ENCODE data around the gene ARL8B. TPM values are rescaled to one million over a fixed set of nuclear protein-coding genes. Genes with fewer than 3 reads are reported as not detected.
"Not testable (repeated sequence)": the region's sequence is repeated elsewhere in the genome, so short reads cannot be mapped to it uniquely, and the experiment has no call there.

ARL8B gene
- total and polyA plus RNA-seq, 7 donors = 28.2 to 55.9 (median 47.2) TPM

- intact Hi-C loops (cut with DNase I) = no loop called here
- WGBS, 2 donors = 59 to 68% methylated on average over 3 of the region's 3 CpGs
- Histone ChIP-seq H3K9me3 (no peaks in the 10 kb centered on the region), H3K27ac (no peak overlapping the region), H3K4me3 (no peak overlapping the region), H3K27me3 (no peaks in the 10 kb centered on the region), H3K4me1 (no peaks in the 10 kb centered on the region), H3K36me3 (no peaks in the 10 kb centered on the region)
- TF ChIP-seq POLR2A (IDR thresholded peaks at IDR 0.05) = no peak
- TF ChIP-seq, protein P1, sequence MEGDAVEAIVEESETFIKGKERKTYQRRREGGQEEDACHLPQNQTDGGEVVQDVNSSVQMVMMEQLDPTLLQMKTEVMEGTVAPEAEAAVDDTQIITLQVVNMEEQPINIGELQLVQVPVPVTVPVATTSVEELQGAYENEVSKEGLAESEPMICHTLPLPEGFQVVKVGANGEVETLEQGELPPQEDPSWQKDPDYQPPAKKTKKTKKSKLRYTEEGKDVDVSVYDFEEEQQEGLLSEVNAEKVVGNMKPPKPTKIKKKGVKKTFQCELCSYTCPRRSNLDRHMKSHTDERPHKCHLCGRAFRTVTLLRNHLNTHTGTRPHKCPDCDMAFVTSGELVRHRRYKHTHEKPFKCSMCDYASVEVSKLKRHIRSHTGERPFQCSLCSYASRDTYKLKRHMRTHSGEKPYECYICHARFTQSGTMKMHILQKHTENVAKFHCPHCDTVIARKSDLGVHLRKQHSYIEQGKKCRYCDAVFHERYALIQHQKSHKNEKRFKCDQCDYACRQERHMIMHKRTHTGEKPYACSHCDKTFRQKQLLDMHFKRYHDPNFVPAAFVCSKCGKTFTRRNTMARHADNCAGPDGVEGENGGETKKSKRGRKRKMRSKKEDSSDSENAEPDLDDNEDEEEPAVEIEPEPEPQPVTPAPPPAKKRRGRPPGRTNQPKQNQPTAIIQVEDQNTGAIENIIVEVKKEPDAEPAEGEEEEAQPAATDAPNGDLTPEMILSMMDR (IDR thresholded peaks at IDR 0.05) = no peak
- no peak for TF ChIP-seq POLR2AphosphoS5 (IDR thresholded peaks at IDR 0.05)
- TF ChIP-seq EP300 (IDR thresholded peaks at IDR 0.05) = no peak
- DNase-seq = no peak
Observed at GRCh38 chr3:5110337-5110736, 11.8 kb upstream of the ARL8B start.

DNA sequence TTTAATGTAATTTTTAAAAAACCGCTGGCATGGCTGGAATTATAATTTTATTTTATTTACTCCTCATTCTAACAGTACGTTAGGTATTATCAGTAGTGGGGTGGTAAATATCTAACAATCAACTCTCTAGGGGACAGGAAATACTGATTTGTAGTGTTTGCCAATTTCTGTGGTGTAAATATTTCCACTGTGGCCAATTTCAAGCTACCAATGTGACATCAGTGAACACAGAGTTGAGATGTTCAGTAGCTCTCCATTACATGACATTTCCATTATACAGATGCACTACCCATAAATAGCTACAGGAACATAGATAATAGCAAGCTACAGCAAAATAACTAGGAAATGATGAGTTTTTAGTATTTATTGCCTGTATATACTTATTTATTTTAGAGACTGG is 10.0 kb upstream of the ARL8B start:
- Histone ChIP-seq H3K36me3 (no peaks in the 10 kb centered on the region), H3K27ac (no peak overlapping the region), H3K27me3 (no peaks in the 10 kb centered on the region), H3K4me3 (no peak overlapping the region), H3K9me3 (no peaks in the 10 kb centered on the region), H3K4me1 (no peaks in the 10 kb centered on the region)
- intact Hi-C loops (cut with DNase I) = no loop called here
- 61 to 76% methylated on average over 2 of the region's 2 CpGs for WGBS, 2 donors
- no peak for DNase-seq
- TF ChIP-seq POLR2A (IDR thresholded peaks at IDR 0.05) = no peak
- TF ChIP-seq EP300 (IDR thresholded peaks at IDR 0.05) = no peak
- TF ChIP-seq, protein P1 (IDR thresholded peaks at IDR 0.05) = no peak

DNA sequence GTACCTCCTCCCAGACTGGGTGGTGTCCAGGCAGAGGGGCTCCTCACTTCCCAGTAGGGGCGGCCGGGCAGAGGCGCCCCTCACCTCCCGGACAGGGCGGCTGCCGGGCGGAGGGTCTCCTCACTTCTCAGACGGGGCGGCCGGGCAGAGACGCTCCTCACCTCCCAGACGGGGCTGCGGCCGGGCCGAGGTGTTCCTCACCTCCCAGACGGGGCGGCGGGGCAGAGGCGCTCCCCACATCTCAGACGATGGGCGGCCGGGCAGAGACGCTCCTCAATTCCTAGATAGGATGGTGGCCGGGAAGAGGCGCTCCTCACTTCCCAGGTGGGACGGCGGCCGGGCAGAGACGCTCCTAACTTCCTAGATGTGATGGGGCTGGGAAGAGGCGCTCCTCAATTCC is 8.4 kb upstream of the ARL8B start:
- H3K4me3 ChIP-seq; H3K9me3 ChIP-seq; intact Hi-C loops (cut with DNase I); H3K36me3 ChIP-seq; H3K27me3 ChIP-seq; H3K4me1 ChIP-seq; H3K27ac ChIP-seq: not testable (repeated sequence)
- peak; percentile 46 for DNase-seq
- 96% methylated on average over 30 of the region's 30 CpGs for WGBS, 2 donors

DNA sequence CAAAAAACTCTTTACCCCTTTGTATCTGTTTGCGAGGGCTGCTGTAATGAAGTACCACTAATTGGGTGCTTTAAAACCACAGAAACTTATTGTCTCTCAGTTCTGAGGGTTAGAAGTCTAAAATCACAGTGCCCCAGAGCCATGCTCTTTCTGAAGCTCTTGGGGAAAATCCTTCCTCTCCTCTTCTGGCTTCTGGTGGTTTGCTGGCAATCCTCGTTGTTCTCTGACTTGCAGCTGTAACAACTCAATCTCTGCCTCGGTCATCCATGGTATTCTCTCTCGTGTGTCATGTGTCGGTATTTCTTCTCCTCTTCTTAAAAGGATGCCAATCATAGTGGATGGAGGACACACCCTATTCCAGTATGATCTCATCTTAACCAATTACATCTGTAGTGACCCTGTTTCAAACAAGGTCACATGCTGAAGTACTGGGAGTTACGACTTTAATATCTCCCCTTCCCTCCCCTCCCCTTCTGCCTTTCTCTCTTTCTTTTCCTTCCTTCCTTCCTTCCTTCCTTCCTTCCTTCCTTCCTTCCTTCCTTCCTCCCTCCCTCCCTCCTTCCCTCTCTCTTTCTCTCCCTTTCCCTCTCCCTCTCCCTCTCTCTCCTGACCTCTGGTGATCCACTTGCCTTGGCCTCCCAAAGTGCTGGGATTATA is 6.5 kb upstream of the ARL8B start:
- intact Hi-C loops (cut with DNase I) = no loop called here
- H3K9me3 ChIP-seq = no peaks in the 10 kb centered on the region
- H3K4me3 ChIP-seq = no peak overlapping the region
- H3K36me3 ChIP-seq = no peaks in the 10 kb centered on the region
- H3K4me1 ChIP-seq = no peaks in the 10 kb centered on the region
- peak; percentile 12 for DNase-seq
- peak overlapping the region in 1 of 4 donors; percentile 3 for H3K27ac ChIP-seq
- 65 to 74% methylated on average over 6 of the region's 6 CpGs for whole genome bisulfite sequencing, 2 donors
- TF ChIP-seq, protein P1 (IDR thresholded peaks at IDR 0.05) = no peak
- no peak for TF ChIP-seq EP300 (IDR thresholded peaks at IDR 0.05)
- H3K27me3 ChIP-seq = no peaks in the 10 kb centered on the region

DNA sequence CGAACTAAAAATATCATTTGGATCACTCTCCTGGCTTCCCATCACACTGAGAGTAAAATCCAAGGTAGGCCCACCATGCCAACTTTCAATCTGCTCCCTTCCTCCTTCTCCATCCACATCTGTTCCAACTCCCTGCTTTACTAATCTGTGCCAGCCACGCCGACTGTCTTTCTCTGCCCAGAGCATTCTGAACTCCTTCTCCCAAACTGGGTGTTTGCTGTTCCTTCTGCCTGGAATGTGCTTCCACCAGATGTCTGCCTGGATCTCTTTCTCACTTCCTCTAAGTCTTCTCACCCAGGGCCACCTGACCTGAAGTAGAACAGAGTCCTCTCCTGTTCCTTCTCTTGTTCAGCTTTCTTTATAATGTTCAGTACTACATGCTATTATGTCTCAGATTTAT is 5.6 kb upstream of the ARL8B start:
- Histone ChIP-seq H3K4me3 (no peak overlapping the region), H3K36me3 (no peaks in the 10 kb centered on the region), H3K27ac (no peak overlapping the region), H3K4me1 (peaks cover 0 to 3% (median under 1%) of the 10 kb centered on the region in 4 donors), H3K9me3 (no peaks in the 10 kb centered on the region), H3K27me3 (no peaks in the 10 kb centered on the region)
- DNase-seq = peak; percentile 12
- no peak for TF ChIP-seq EP300 (IDR thresholded peaks at IDR 0.05)
- no peak for TF ChIP-seq POLR2AphosphoS5 (IDR thresholded peaks at IDR 0.05)
- TF ChIP-seq POLR2A (IDR thresholded peaks at IDR 0.05) = no peak
- TF ChIP-seq, protein P1 (IDR thresholded peaks at IDR 0.05) = no peak
- WGBS, 2 donors = 68 to 84% methylated on average over 3 of the region's 3 CpGs
- intact Hi-C loops (cut with DNase I) = no loop called here
